ENCODE data around the gene NYAP2.

DNA sequence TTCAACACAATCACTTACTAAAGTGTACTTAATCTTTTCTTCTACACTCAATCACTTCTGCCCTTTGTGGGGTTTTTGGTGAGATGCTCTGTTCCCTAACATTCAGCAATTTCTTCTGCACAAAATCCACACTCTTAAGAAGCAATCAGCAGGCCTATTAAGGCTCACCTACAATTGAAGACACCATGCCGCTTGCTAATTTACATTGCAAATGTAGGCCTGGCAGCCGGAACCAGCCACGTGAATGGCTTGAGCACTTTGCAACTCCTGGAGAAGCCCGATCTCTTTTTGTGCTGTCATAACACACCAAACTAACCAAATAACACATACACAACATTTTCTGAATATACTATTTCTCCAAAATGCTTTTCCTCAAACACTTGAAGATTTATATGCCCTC lies 66.3 kb downstream of the NYAP2 start:
- TF ChIP-seq, protein P1, sequence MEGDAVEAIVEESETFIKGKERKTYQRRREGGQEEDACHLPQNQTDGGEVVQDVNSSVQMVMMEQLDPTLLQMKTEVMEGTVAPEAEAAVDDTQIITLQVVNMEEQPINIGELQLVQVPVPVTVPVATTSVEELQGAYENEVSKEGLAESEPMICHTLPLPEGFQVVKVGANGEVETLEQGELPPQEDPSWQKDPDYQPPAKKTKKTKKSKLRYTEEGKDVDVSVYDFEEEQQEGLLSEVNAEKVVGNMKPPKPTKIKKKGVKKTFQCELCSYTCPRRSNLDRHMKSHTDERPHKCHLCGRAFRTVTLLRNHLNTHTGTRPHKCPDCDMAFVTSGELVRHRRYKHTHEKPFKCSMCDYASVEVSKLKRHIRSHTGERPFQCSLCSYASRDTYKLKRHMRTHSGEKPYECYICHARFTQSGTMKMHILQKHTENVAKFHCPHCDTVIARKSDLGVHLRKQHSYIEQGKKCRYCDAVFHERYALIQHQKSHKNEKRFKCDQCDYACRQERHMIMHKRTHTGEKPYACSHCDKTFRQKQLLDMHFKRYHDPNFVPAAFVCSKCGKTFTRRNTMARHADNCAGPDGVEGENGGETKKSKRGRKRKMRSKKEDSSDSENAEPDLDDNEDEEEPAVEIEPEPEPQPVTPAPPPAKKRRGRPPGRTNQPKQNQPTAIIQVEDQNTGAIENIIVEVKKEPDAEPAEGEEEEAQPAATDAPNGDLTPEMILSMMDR (IDR thresholded peaks at IDR 0.05; ENCODE audit: insufficient read depth, low read depth, low read length), result no peak
- TF ChIP-seq EZH2 (IDR thresholded peaks at IDR 0.05; ENCODE audit: insufficient read depth, low read length), result no peak
